ENCODE data around the gene CIRBP. TPM values are rescaled to one million over a fixed set of nuclear protein-coding genes. Genes with fewer than 3 reads are reported as not detected.
A peak's percentile ranks its signal among the peaks of the same experiment; 100 is the strongest.

Gene CIRBP
- total and polyA plus RNA-seq, 9 of the 15 experiments (the other 6 are each of a cell fraction or from before 2014, with no cell fraction given), result 20.5 to 327 (median 176) TPM

DNA sequence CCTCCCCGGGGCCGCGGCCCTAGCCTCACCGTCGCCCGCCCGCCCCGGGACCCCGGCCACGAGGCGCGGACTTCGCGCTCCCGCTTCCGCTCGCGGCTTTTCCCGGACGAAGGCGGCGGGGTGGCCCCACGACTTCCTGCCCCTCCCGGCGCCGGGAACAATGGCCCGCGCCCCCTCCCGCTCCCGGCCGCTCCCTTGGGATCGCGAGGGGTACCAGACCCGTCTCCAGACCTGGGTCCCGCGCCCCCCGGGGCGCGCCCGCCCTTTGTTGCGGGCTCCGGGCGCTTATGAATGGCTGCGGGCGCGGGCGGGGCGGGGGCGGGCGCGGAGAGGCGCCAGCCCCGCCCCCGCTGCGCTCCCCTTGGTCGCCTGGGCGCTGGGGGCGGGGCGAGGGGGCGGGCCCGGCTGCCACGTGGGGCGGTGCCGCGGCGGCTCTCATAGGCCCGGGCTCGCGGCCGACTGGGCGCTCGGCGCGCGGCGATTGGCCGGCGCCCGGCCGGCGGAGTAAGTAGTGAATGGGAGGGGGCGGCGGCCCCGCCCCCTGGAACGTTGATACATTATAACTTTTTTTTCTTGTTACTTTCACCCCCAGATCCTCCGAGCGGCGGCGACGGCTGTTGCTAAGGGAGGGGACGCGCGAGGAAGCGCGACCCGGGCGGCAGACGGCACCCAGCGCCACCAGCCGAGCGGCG lies 19.7 kb upstream of the CIRBP start (continued):
- TF ChIP-seq TAF1 (IDR thresholded peaks at IDR 0.05; ENCODE audit: control insufficient read depth, extremely low read depth, insufficient read depth, low read length, severe bottlenecking) (peak; percentile 72), ZNF583 (CRISPR knock-in tag; IDR thresholded peaks at IDR 0.05) (no peak), PTTG1 (tag; IDR thresholded peaks at IDR 0.05; ENCODE audit: low read depth) (no peak), KAT7 (CRISPR knock-in tag; IDR thresholded peaks at IDR 0.05; ENCODE audit: borderline replicate concordance) (peak; percentile 74; the same call in 1 of the 2 replicates), MEIS2 (IDR thresholded peaks at IDR 0.05; ENCODE audit: partially characterized antibody) (no peak), ETV6 (IDR thresholded peaks at IDR 0.05; ENCODE audit: borderline replicate concordance in 1 of 2, low read depth in 2 of 2, low read length in 1 of 2) (0 out of 4 replicates have a peak, but pooled peaks of 1 of the 2 experiments have one; percentile 16), ETV6 (CRISPR knock-in tag; IDR thresholded peaks at IDR 0.05; ENCODE audit: borderline replicate concordance) (no peak), SNIP1 (IDR thresholded peaks at IDR 0.05; ENCODE audit: low read depth) (no peak), ZNF282 (CRISPR knock-in tag; IDR thresholded peaks at IDR 0.05) (no peak), KDM5B (IDR thresholded peaks at IDR 0.05; ENCODE audit: insufficient replicate concordance, low read depth, low read length) (peak; percentile 92), EHMT2 (IDR thresholded peaks at IDR 0.05) (no peak), ZFP1 (CRISPR knock-in tag; IDR thresholded peaks at IDR 0.05) (no peak), ZFP30 (CRISPR knock-in tag; IDR thresholded peaks at IDR 0.05; ENCODE audit: borderline replicate concordance) (no peak), NCOA1 (IDR thresholded peaks at IDR 0.05; ENCODE audit: low read depth) (no peak), ZC3H4 (CRISPR knock-in tag; IDR thresholded peaks at IDR 0.05; ENCODE audit: borderline replicate concordance) (no peak), ZNF699 (CRISPR knock-in tag; IDR thresholded peaks at IDR 0.05; ENCODE audit: insufficient replicate concordance) (no peak), SAP30 (IDR thresholded peaks at IDR 0.05; ENCODE audit: borderline replicate concordance, insufficient read depth, low read depth, low read length, poor library complexity, severe bottlenecking) (no peak), ZNF23 (CRISPR knock-in tag; IDR thresholded peaks at IDR 0.05) (no peak)
- TF ChIP-seq, protein P1, sequence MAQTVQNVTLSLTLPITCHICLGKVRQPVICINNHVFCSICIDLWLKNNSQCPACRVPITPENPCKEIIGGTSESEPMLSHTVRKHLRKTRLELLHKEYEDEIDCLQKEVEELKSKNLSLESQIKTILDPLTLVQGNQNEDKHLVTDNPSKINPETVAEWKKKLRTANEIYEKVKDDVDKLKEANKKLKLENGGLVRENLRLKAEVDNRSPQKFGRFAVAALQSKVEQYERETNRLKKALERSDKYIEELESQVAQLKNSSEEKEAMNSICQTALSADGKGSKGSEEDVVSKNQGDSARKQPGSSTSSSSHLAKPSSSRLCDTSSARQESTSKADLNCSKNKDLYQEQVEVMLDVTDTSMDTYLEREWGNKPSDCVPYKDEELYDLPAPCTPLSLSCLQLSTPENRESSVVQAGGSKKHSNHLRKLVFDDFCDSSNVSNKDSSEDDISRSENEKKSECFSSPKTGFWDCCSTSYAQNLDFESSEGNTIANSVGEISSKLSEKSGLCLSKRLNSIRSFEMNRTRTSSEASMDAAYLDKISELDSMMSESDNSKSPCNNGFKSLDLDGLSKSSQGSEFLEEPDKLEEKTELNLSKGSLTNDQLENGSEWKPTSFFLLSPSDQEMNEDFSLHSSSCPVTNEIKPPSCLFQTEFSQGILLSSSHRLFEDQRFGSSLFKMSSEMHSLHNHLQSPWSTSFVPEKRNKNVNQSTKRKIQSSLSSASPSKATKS (CRISPR knock-in tag; IDR thresholded peaks at IDR 0.05), result no peak
- TF ChIP-seq, protein P2, sequence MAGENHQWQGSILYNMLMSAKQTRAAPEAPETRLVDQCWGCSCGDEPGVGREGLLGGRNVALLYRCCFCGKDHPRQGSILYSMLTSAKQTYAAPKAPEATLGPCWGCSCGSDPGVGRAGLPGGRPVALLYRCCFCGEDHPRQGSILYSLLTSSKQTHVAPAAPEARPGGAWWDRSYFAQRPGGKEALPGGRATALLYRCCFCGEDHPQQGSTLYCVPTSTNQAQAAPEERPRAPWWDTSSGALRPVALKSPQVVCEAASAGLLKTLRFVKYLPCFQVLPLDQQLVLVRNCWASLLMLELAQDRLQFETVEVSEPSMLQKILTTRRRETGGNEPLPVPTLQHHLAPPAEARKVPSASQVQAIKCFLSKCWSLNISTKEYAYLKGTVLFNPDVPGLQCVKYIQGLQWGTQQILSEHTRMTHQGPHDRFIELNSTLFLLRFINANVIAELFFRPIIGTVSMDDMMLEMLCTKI (IDR thresholded peaks at IDR 0.05; ENCODE audit: partially characterized antibody), result no peak
- TF ChIP-seq, protein P3, sequence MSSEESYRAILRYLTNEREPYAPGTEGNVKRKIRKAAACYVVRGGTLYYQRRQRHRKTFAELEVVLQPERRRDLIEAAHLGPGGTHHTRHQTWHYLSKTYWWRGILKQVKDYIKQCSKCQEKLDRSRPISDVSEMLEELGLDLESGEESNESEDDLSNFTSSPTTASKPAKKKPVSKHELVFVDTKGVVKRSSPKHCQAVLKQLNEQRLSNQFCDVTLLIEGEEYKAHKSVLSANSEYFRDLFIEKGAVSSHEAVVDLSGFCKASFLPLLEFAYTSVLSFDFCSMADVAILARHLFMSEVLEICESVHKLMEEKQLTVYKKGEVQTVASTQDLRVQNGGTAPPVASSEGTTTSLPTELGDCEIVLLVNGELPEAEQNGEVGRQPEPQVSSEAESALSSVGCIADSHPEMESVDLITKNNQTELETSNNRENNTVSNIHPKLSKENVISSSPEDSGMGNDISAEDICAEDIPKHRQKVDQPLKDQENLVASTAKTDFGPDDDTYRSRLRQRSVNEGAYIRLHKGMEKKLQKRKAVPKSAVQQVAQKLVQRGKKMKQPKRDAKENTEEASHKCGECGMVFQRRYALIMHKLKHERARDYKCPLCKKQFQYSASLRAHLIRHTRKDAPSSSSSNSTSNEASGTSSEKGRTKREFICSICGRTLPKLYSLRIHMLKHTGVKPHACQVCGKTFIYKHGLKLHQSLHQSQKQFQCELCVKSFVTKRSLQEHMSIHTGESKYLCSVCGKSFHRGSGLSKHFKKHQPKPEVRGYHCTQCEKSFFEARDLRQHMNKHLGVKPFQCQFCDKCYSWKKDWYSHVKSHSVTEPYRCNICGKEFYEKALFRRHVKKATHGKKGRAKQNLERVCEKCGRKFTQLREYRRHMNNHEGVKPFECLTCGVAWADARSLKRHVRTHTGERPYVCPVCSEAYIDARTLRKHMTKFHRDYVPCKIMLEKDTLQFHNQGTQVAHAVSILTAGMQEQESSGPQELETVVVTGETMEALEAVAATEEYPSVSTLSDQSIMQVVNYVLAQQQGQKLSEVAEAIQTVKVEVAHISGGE (CRISPR knock-in tag; IDR thresholded peaks at IDR 0.05), result no peak; a peak in 1 of 6 replicates

Measured in K562 (cell line).